HPDE6-E6E7 (cell line): Measurements from ENCODE around the gene MAP1LC3B2.

ENCODE experiments used
- DNase-seq: peaks from one replicate; pipeline ENCODE4 v3.0.0; 2011; ENCODE audit warnings: missing footprints; ENCODE audit errors: extremely low spot score

MAP1LC3B2 gene

GRCh38 chr12:116594325-116595038 lies 35.3 kb downstream of the MAP1LC3B2 start:
- DNase-seq: no peak

GRCh38 chr12:116595186-116595585 lies 36.0 kb downstream of the MAP1LC3B2 start:
- DNase-seq: no peak

- DNase-seq: no peak
Measured at GRCh38 chr12:116595672-116596071, 36.5 kb downstream of the MAP1LC3B2 start.

GRCh38 chr12:116597886-116598285 lies 38.7 kb downstream of the MAP1LC3B2 start:
- DNase-seq: no peak

GRCh38 chr12:116598311-116599284 lies 39.4 kb downstream of the MAP1LC3B2 start:
- DNase-seq: no peak

- peak; percentile 63 for DNase-seq
Measured at GRCh38 chr12:116599285-116600136, 40.3 kb downstream of the MAP1LC3B2 start.

GRCh38 chr12:116600959-116601918 lies 42.1 kb downstream of the MAP1LC3B2 start:
- DNase-seq: peak; percentile 38

- no peak for DNase-seq
Measured at GRCh38 chr12:116601933-116602810, 43.0 kb downstream of the MAP1LC3B2 start.

- DNase-seq: no peak
Measured at GRCh38 chr12:116603546-116604177, 44.5 kb downstream of the MAP1LC3B2 start.

GRCh38 chr12:116604178-116604895 lies 45.2 kb downstream of the MAP1LC3B2 start:
- DNase-seq: no peak

GRCh38 chr12:116604951-116605641 lies 45.9 kb downstream of the MAP1LC3B2 start:
- DNase-seq: no peak

- no peak for DNase-seq
Measured at GRCh38 chr12:116606397-116606796, 47.2 kb downstream of the MAP1LC3B2 start.

- no peak for DNase-seq
Measured at GRCh38 chr12:116607039-116607438, 47.9 kb downstream of the MAP1LC3B2 start.

- no peak for DNase-seq
Measured at GRCh38 chr12:116609319-116610114, 50.3 kb downstream of the MAP1LC3B2 start.

- DNase-seq: no peak
Measured at GRCh38 chr12:116610971-116611541, 51.9 kb downstream of the MAP1LC3B2 start.

- no peak for DNase-seq
Measured at GRCh38 chr12:116612436-116612835, 53.3 kb downstream of the MAP1LC3B2 start.

- DNase-seq: no peak
Measured at GRCh38 chr12:116613256-116613655, 54.1 kb downstream of the MAP1LC3B2 start.
